OCI-LY3 (cell line): Measurements from ENCODE around the gene PARP12.

ENCODE experiments used
- H2AFZ ChIP-seq: fragments of 200-600, 300-600 bp; shearing (Covaris generic); 2 replicates; pipeline ENCODE4 v1.6.0; 2014; ENCODE audit warnings: antibody characterized with exemption, low read depth, low read length
- H3K27ac ChIP-seq: fragments of 200-600, 300-600 bp; sonication (generic); 2 replicates; pipeline ENCODE4 v1.5.1; 2014; ENCODE audit warnings: mild to moderate bottlenecking, low read length, moderate library complexity, mixed read lengths
- H3K27me3 ChIP-seq: fragments of 200-600, 300-600 bp; sonication (generic); 2 replicates; pipeline ENCODE4 v1.6.1; 2014; ENCODE audit warnings: low read depth, low read length, mixed read lengths
- H3K36me3 ChIP-seq: fragments of 200-600, 300-600 bp; sonication (generic); replicated peaks from 2 replicates; pipeline ENCODE3; 2014; ENCODE audit warnings: low read depth, low read length, mixed read lengths
- H3K4me1 ChIP-seq: fragments of 300-600, 200-600 bp; sonication (generic); 2 replicates; pipeline ENCODE4 v1.6.1; 2014; ENCODE audit warnings: low read length, mixed read lengths
- H3K4me2 ChIP-seq: fragments of 200-600, 300-600 bp; sonication (generic); 2 replicates; pipeline ENCODE4 v1.6.1; 2014; ENCODE audit warnings: low read length, mixed read lengths
- H3K4me3 ChIP-seq: fragments of 300-600, 200-600 bp; sonication (generic); 2 replicates; pipeline ENCODE4 v1.5.1; 2014; ENCODE audit warnings: antibody characterized with exemption, mild to moderate bottlenecking, low read length, moderate library complexity
- H3K79me2 ChIP-seq: fragments of 300-600, 200-600 bp; shearing (Covaris generic); 2 replicates; pipeline ENCODE4 v1.6.1; 2014; ENCODE audit warnings: mild to moderate bottlenecking, low read length, mixed read lengths
- H3K9ac ChIP-seq: fragments of 300-600, 200-600 bp; shearing (Covaris generic); 2 replicates; pipeline ENCODE4 v1.6.0; 2014; ENCODE audit warnings: mild to moderate bottlenecking, low read length, moderate library complexity
- H3K9me3 ChIP-seq: fragments of 200-600, 300-600 bp; shearing (Covaris generic); 2 replicates; pipeline ENCODE4 v1.6.1; 2014; ENCODE audit warnings: low read length, mixed read lengths; ENCODE audit not compliant: insufficient read depth
- H4K20me1 ChIP-seq: fragments of 200-600, 300-600 bp; sonication (generic); 2 replicates; pipeline ENCODE4 v1.6.1; 2016; ENCODE audit warnings: low read length, mixed read lengths; ENCODE audit not compliant: insufficient read depth
- CTCF ChIP-seq: fragments of 200-600, 300-600 bp; sonication (generic); IDR thresholded peaks from 2 replicates; pipeline ENCODE4 v1.5.1; 2014; ENCODE audit warnings: antibody characterized with exemption, low read length, low read depth
- EZH2phosphoT487 ChIP-seq: fragments of 200-600 bp; shearing (Covaris generic); IDR thresholded peaks from 2 replicates; pipeline ENCODE4 v1.6.1; 2018; ENCODE audit warnings: antibody characterized with exemption, mixed run types, low read depth

PARP12 gene

DNA sequence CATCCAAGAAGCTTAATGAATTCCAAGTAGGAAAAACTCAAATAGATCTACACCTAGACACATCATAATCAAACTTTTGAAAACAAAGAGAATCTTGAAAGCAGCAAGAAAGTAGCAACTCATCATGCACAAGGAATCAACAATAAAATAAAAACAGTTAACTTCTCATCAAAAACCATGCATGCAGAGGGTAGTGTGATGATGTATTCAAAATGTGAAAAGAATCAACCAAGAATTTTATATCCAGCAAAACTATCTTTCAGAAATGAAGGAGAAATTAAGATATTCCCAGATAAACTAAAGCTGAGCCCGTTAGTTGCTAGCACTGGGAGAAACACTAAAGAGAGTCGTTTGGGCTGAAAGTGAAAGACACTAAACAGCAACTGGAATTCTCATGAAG is 4.3 kb upstream of the PARP12 start:
- no peak for TF ChIP-seq EZH2phosphoT487
- no peak for TF ChIP-seq CTCF
- Histone ChIP-seq H3K79me2 (no peaks in the 10 kb centered on the region), H3K27me3 (peaks cover 34% of the 10 kb centered on the region), H2AFZ (no peak overlapping the region), H3K4me3 (no peak overlapping the region), H3K9me3 (peaks cover 7% of the 10 kb centered on the region), H4K20me1 (no peaks in the 10 kb centered on the region), H3K27ac (no peak overlapping the region), H3K9ac (no peak overlapping the region), H3K4me2 (no peak overlapping the region), H3K4me1 (peaks cover 2% of the 10 kb centered on the region; the same call in 1 of the 2 replicates), H3K36me3 (no peaks in the 10 kb centered on the region)

DNA sequence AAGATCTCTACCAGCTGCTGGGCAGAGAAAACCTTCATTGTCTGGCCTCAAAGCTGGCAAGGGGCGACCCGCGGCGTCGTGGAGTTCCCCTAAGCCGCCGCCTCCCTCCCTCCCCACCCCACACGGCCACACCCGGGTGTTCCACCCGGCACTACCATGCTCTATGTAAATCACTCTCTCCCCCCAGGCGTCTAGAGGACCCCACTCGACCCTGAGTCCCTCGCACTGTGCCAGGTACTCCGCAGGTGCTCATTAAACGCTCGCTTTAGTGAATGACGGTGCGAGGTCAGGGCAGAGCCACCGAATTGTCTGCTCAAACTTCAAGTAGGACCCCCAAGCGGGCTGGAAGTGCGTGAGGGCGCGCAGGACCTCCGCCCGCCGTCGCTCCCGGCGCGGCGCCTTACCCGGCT is 628 bp downstream of the PARP12 start:
- Histone ChIP-seq H4K20me1 (0 out of 2 replicates have a peak, but pooled peaks cover 3% of the 10 kb centered on the region), H3K9ac (peak overlapping the region; percentile 41; the same call in 1 of the 2 replicates), H3K36me3 (no peaks in the 10 kb centered on the region), H3K9me3 (peaks cover 7% of the 10 kb centered on the region), H3K4me3 (peak overlapping the region; percentile 77), H3K27ac (no peak overlapping the region), H3K4me2 (peak overlapping the region; percentile 84), H3K27me3 (peaks cover 40% of the 10 kb centered on the region), H2AFZ (peak overlapping the region; percentile 69; the same call in 1 of the 2 replicates), H3K4me1 (peaks cover 24% of the 10 kb centered on the region), H3K79me2 (no peaks in the 10 kb centered on the region)
- TF ChIP-seq EZH2phosphoT487 (no peak), CTCF (no peak)

- no peaks in the 10 kb centered on the region for H3K36me3 ChIP-seq
- H3K9ac ChIP-seq = no peak overlapping the region
- H3K4me2 ChIP-seq = peak overlapping the region; percentile 84
- H4K20me1 ChIP-seq = 0 out of 2 replicates have a peak, but pooled peaks cover 3% of the 10 kb centered on the region
- peak overlapping the region; percentile 77; the same call in 1 of the 2 replicates for H3K4me3 ChIP-seq
- peaks cover 24% of the 10 kb centered on the region for H3K4me1 ChIP-seq
- H2AFZ ChIP-seq = no peak overlapping the region
- no peak overlapping the region for H3K27ac ChIP-seq
- H3K9me3 ChIP-seq = peaks cover 2% of the 10 kb centered on the region
- TF ChIP-seq CTCF (no peak), EZH2phosphoT487 (no peak)
- peaks cover 44% of the 10 kb centered on the region for H3K27me3 ChIP-seq
- H3K79me2 ChIP-seq = no peaks in the 10 kb centered on the region
Measured at GRCh38 chr7:140061607-140061930, 1.2 kb downstream of the PARP12 start.

- peaks cover 24% of the 10 kb centered on the region for H3K4me1 ChIP-seq
- TF ChIP-seq EZH2phosphoT487 = no peak
- TF ChIP-seq CTCF = no peak
- 0 out of 2 replicates have a peak, but pooled peaks cover 6% of the 10 kb centered on the region for H4K20me1 ChIP-seq
- no peaks in the 10 kb centered on the region for H3K79me2 ChIP-seq
- H3K27ac ChIP-seq = no peak overlapping the region
- H3K36me3 ChIP-seq = no peaks in the 10 kb centered on the region
- H2AFZ ChIP-seq = no peak overlapping the region
- no peaks in the 10 kb centered on the region for H3K9me3 ChIP-seq
- H3K9ac ChIP-seq = no peak overlapping the region
- H3K4me3 ChIP-seq = no peak overlapping the region; the same call in 1 of the 2 replicates
- H3K4me2 ChIP-seq = peak overlapping the region; percentile 37
- peaks cover 43% of the 10 kb centered on the region for H3K27me3 ChIP-seq
Measured at GRCh38 chr7:140060788-140061606, 1.8 kb downstream of the PARP12 start.
